OCI-LY7 (cell line): ENCODE results near the gene GGCX. TPM values are rescaled to one million over a fixed set of nuclear protein-coding genes. Genes with fewer than 3 reads are reported as not detected.

Experiments
- BruUV-seq: library from RNA; stranded (reverse); fragments of 400-500 nt; replicated peaks from 2 replicates; lab custom pipeline; 2021; lab: Mats Ljungman, UMichigan
- CTCF ChIA-PET: fragments of 300-600 bp; sonication (Branson Sonifier 250); formaldehyde crosslinking; loops from one replicate; lab custom pipeline; 2022; ENCODE audit warnings: antibody characterized with exemption; ENCODE audit not compliant: unreplicated experiment; lab: Charles Lee
- POLR2A ChIA-PET: fragments of 300-600 bp; sonication (Branson Sonifier 250); formaldehyde crosslinking; loops from one replicate; lab custom pipeline; 2022; ENCODE audit warnings: antibody characterized with exemption; lab: Charles Lee
- DNase-seq: peaks from one replicate; pipeline ENCODE4 v3.0.0-alpha.2; 2015; ENCODE audit warnings: low spot score
- H2AFZ ChIP-seq: fragments of 200-600 bp; sonication (generic), shearing (Covaris generic); 2 replicates; pipeline ENCODE4 v1.6.1; 2014; ENCODE audit warnings: mild to moderate bottlenecking, antibody characterized with exemption, low read length, moderate library complexity
- H3K27ac ChIP-seq: fragments of 200-600 bp; sonication (generic); 2 replicates; pipeline ENCODE4 v1.5.1; 2014; ENCODE audit warnings: mixed run types, low read depth, mild to moderate bottlenecking, moderate library complexity, low read length, inconsistent platforms; ENCODE audit not compliant: poor library complexity, severe bottlenecking
- H3K36me3 ChIP-seq: fragments of 200-600 bp; sonication (generic); 2 replicates; pipeline ENCODE4 v1.6.1; 2014; ENCODE audit warnings: mild to moderate bottlenecking, antibody characterized with exemption, low read length, moderate library complexity, mixed read lengths; ENCODE audit not compliant: insufficient read depth
- H3K4me1 ChIP-seq: fragments of 200-600 bp; sonication (generic); 2 replicates; pipeline ENCODE4 v1.5.1; 2014; ENCODE audit warnings: mild to moderate bottlenecking, low read length; ENCODE audit not compliant: insufficient read depth, poor library complexity, severe bottlenecking
- H3K4me2 ChIP-seq: fragments of 200-600 bp; sonication (generic); 2 replicates; pipeline ENCODE4 v1.6.1; 2014; ENCODE audit warnings: mild to moderate bottlenecking, low read length
- H3K4me3 ChIP-seq: fragments of 200-600 bp; sonication (generic); 2 replicates; pipeline ENCODE4 v1.5.1; 2014; ENCODE audit warnings: mild to moderate bottlenecking, low read depth, low read length; ENCODE audit not compliant: poor library complexity, severe bottlenecking
- H3K79me2 ChIP-seq: fragments of 200-600 bp; sonication (generic); 2 replicates; pipeline ENCODE4 v1.6.1; 2016; ENCODE audit warnings: low read depth, mild to moderate bottlenecking, low read length, moderate library complexity, mixed read lengths; ENCODE audit not compliant: insufficient read depth
- H3K9me2 ChIP-seq: fragments of 200-600 bp; sonication (generic); 2 replicates; pipeline ENCODE4 v1.6.1; 2016; ENCODE audit warnings: mild to moderate bottlenecking, low read length, mixed read lengths; ENCODE audit not compliant: insufficient read depth
- H3K9me3 ChIP-seq: fragments of 200-600 bp; sonication (generic); 2 replicates; pipeline ENCODE4 v1.6.1; 2014; ENCODE audit warnings: mild to moderate bottlenecking, mixed run types, low read length, mixed read lengths
- H4K20me1 ChIP-seq: fragments of 200-600 bp; sonication (generic); 2 replicates; pipeline ENCODE4 v1.6.1; 2014; ENCODE audit warnings: mild to moderate bottlenecking, antibody characterized with exemption, low read length, moderate library complexity, mixed read lengths; ENCODE audit not compliant: insufficient read depth
- EZH2phosphoT487 ChIP-seq: fragments of 200-600 bp; sonication (generic); IDR thresholded peaks from 2 replicates; pipeline ENCODE4 v1.6.1; 2018; ENCODE audit warnings: low read depth, borderline replicate concordance, mild to moderate bottlenecking, mixed run types, antibody characterized with exemption, low read length, moderate library complexity, mixed read lengths
- intact Hi-C: fragments of 100-400 bp; cut with micrococcal nuclease; formaldehyde crosslinking; loops from one replicate; pipeline ENCODE4 v1.10.0; 2022; ENCODE audit not compliant: unreplicated experiment
- total RNA-seq, 2 experiments: library from RNA; depleted of rRNA in 1 of 2; stranded (reverse); fragments of >200 nt in 1 of 2; shearing (Covaris generic) in 1 of 2; gene quantifications; 2 replicates each; pipeline ENCODE4 v1.2.3, GENCODE V29; 2014 to 2022
- TF ChIP-seq, protein P1 (sequence below): fragments of 200-600 bp; sonication (generic); conservative IDR thresholded peaks from 2 replicates; pipeline ENCODE4 v1.5.1; 2014; ENCODE audit warnings: mild to moderate bottlenecking, antibody characterized with exemption, low read length, moderate library complexity, mixed read lengths

The GGCX gene
- total RNA-seq, 2 experiments from 2014 or later = 32.5 to 33.3 TPM

DNA sequence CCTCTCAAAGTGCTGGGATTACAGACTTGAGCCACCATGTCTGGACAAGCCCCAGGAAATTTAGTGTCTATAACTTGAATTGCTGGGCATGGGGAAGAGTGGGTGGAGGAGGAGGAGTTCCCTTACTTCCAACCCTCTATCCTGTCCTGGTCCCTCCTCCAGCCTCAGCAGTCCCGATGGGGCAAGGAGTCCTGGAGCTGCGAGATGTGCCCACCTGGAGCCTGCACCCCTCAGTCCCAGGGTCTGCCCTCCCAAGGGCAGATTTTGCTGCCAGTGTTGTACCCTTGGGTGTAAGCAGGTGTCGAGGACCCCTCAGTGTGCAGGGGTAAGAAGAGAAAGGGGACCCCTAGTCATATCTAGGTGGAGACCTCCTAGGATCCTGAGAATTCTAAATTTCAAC is 18.9 kb upstream of the GGCX start:
- intact Hi-C loops = no loop called here
- peak overlapping the region; percentile 95 for H3K4me2 ChIP-seq
- TF ChIP-seq, protein P1, sequence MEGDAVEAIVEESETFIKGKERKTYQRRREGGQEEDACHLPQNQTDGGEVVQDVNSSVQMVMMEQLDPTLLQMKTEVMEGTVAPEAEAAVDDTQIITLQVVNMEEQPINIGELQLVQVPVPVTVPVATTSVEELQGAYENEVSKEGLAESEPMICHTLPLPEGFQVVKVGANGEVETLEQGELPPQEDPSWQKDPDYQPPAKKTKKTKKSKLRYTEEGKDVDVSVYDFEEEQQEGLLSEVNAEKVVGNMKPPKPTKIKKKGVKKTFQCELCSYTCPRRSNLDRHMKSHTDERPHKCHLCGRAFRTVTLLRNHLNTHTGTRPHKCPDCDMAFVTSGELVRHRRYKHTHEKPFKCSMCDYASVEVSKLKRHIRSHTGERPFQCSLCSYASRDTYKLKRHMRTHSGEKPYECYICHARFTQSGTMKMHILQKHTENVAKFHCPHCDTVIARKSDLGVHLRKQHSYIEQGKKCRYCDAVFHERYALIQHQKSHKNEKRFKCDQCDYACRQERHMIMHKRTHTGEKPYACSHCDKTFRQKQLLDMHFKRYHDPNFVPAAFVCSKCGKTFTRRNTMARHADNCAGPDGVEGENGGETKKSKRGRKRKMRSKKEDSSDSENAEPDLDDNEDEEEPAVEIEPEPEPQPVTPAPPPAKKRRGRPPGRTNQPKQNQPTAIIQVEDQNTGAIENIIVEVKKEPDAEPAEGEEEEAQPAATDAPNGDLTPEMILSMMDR = no peak
- no peak for TF ChIP-seq EZH2phosphoT487
- H3K9me3 ChIP-seq = no peaks in the 10 kb centered on the region
- H3K9me2 ChIP-seq = no peaks in the 10 kb centered on the region
- peaks cover 30% of the 10 kb centered on the region for H3K4me1 ChIP-seq
- no TSS peak for BruUV-seq
- H3K36me3 ChIP-seq = peaks cover 46% of the 10 kb centered on the region
- H3K79me2 ChIP-seq = peaks cover 29% of the 10 kb centered on the region; the same call in 1 of the 2 replicates
- peak overlapping the region; percentile 83 for H3K4me3 ChIP-seq
- POLR2A ChIA-PET = interaction anchor here (0.6 to 4.9 kb wide), 6 partner anchors 10 to 24 kb away, joined by 3 to 34 read pairs (median 4); partner anchors contain the start of gene RNF181
- H3K27ac ChIP-seq = no peak overlapping the region
- CTCF ChIA-PET = no interaction called here
- H4K20me1 ChIP-seq = no peaks in the 10 kb centered on the region
- no peak for DNase-seq
- H2AFZ ChIP-seq = no peak overlapping the region

DNA sequence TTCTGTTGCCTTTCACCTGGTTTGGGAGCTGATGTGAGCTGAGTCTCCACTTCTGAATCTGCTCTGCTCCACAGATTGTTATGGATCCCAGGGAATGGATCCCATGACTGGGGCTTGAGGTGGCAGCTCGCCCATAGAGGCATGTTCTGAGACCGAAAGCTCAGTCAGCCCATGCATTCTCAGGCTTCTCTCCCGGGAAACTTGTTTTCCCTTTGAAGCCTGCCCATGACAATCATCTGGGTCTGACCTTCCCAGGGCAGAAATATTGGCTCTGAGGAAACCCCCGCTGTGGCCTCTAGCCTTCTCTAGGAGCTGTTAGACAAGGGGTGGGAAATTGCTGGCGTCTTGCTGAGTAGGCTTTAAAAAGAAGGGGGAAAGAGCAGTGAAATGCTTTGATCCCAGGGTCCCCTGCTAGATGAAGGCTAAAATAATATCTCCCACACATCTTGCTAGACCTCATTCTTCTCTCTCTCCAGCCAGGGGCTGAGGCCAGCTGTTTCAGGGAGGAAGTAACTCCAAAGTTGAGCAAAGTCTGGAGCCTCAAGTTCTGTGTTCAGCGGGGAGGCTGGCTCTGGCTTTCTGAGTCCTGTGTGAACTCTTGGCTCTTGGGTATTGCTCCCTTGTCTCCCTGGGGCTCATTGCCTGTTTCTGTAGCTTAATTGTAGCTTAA is 18.1 kb upstream of the GGCX start:
- H3K4me3 ChIP-seq = peak overlapping the region; percentile 83
- peak; percentile 41 for DNase-seq
- CTCF ChIA-PET = no interaction called here
- peak overlapping the region; percentile 72; the same call in 1 of the 2 replicates for H2AFZ ChIP-seq
- H3K27ac ChIP-seq = peak overlapping the region; percentile 79
- H3K79me2 ChIP-seq = peaks cover 29% of the 10 kb centered on the region; the same call in 1 of the 2 replicates
- H4K20me1 ChIP-seq = no peaks in the 10 kb centered on the region
- TF ChIP-seq, protein P1 = no peak
- no peak for TF ChIP-seq EZH2phosphoT487
- H3K4me2 ChIP-seq = peak overlapping the region; percentile 95
- peaks cover 46% of the 10 kb centered on the region for H3K36me3 ChIP-seq
- no peaks in the 10 kb centered on the region for H3K9me3 ChIP-seq
- peaks cover 27% of the 10 kb centered on the region for H3K4me1 ChIP-seq
- POLR2A ChIA-PET = interaction anchor here (0.8 to 4.9 kb wide), 8 partner anchors 10 to 160 kb away, joined by 3 to 34 read pairs (median 3); partner anchors contain the start of genes C2orf68 and RNF181
- H3K9me2 ChIP-seq = no peaks in the 10 kb centered on the region
- intact Hi-C loops = loop anchor here (2.0 kb wide), 1 partner anchor 23 kb away; the partner anchor contains the start of gene TMEM150A
- no TSS peak for BruUV-seq
